GM12865 (cell line): ENCODE results near the gene CEP55.

Experiments used
- DNase-seq: peaks from one replicate; pipeline ENCODE4 v3.0.0; 2010; ENCODE audit warnings: low read depth
- H3K4me3 ChIP-seq: 2 replicates; pipeline ENCODE4 v1.5.1; 2011; ENCODE audit warnings: mild to moderate bottlenecking, low read depth, low read length, control low read depth
- CTCF ChIP-seq: IDR thresholded peaks from 2 replicates; pipeline ENCODE4 v1.5.1; 2011; ENCODE audit warnings: low read length, control low read depth, low read depth, inconsistent platforms; ENCODE audit not compliant: insufficient read depth; ENCODE audit errors: missing control alignments

The CEP55 gene

GRCh38 chr10:93505075-93505474 lies 8.7 kb downstream of the CEP55 start:
- DNase-seq, result no peak
- TF ChIP-seq CTCF, result no peak
- no peak overlapping the region for H3K4me3 ChIP-seq

GRCh38 chr10:93509816-93510215 lies 13.4 kb downstream of the CEP55 start:
- no peak overlapping the region for H3K4me3 ChIP-seq
- TF ChIP-seq CTCF, result no peak
- no peak for DNase-seq

GRCh38 chr10:93512565-93512964 lies 16.2 kb downstream of the CEP55 start:
- no peak for DNase-seq
- TF ChIP-seq CTCF, result no peak
- no peak overlapping the region for H3K4me3 ChIP-seq

GRCh38 chr10:93513091-93513490 lies 16.7 kb downstream of the CEP55 start:
- DNase-seq, result no peak
- H3K4me3 ChIP-seq, result no peak overlapping the region
- no peak for TF ChIP-seq CTCF

- TF ChIP-seq CTCF, result no peak
- no peak for DNase-seq
These were observed 18.1 kb downstream of the CEP55 start for GRCh38 chr10:93514521-93514920.

GRCh38 chr10:93515071-93516005 lies 18.9 kb downstream of the CEP55 start:
- H3K4me3 ChIP-seq, result no peak overlapping the region
- no peak for TF ChIP-seq CTCF
- no peak for DNase-seq

More at GRCh38 chr10:93514521-93514920, 18.1 kb downstream of the CEP55 start:
- no peak overlapping the region for H3K4me3 ChIP-seq
